Fibroblast of peridontal ligament (primary cell): ENCODE results near the gene WASF3.
A peak's percentile ranks its signal among the peaks of the same experiment; 100 is the strongest.

Experiments
- DNase-seq: peaks from one replicate; pipeline ENCODE4 v3.0.0-alpha.2; 2010; ENCODE audit errors: extremely low read depth

Gene WASF3

GRCh38 chr13:26680123-26680450, 122.6 kb downstream of the WASF3 start:
- DNase-seq: no peak

- DNase-seq: no peak
Observed at GRCh38 chr13:26680572-26680971, 123.1 kb downstream of the WASF3 start.

- no peak for DNase-seq
Observed at GRCh38 chr13:26681036-26681435, 123.6 kb downstream of the WASF3 start.

DNA sequence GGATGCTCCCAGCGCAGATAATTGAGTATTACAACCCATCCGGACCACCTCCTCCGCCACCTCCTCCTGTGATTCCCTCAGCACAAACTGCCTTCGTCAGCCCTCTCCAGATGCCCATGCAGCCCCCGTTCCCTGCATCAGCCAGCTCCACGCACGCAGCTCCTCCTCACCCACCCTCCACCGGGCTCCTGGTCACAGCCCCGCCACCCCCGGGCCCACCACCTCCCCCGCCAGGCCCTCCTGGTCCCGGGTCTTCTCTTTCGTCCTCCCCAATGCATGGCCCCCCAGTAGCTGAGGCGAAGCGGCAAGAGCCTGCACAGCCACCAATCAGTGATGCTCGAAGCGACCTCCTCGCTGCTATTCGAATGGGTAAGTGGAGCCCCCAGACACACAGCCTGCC, 125.1 kb downstream of the WASF3 start:
- DNase-seq: no peak

DNA sequence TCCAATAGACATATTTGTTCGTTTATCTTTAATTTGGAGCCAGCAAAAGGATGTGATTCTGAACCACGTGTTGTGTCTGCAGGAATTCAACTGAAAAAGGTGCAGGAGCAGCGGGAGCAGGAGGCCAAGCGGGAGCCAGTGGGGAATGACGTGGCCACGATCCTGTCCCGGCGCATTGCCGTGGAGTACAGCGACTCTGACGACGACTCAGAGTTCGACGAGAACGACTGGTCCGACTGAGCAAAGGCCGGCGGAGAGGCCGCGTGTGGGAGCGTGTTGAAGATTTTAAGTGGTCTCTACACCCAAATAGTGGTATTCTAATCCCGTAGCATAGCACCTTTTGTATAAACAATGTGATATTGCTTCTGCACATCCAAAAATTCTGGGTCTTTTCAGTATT, 128.1 kb downstream of the WASF3 start:
- DNase-seq: no peak

- no peak for DNase-seq
Observed at GRCh38 chr13:26686285-26686684, 128.8 kb downstream of the WASF3 start.

GRCh38 chr13:26688286-26688685, 130.8 kb downstream of the WASF3 start:
- no peak for DNase-seq

DNA sequence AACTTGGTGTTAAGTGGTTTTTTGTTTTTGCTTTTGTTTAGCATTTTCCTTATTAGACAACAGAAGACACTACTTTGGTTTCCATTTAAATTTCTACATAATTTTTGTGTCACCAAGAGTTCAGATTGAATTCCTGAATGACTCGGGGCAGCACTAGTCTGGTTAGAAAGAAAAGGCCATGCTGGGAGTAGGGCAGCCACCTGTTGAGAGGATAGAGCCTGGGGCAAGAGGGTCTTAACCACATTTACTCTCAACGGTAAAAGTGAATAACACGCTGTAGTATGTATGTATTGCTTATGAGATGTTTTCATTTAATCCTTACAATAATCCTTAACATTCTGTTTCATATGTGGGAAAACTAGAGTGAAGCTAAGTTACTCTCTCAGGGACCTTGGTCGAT, 131.5 kb downstream of the WASF3 start:
- DNase-seq: no peak

DNA sequence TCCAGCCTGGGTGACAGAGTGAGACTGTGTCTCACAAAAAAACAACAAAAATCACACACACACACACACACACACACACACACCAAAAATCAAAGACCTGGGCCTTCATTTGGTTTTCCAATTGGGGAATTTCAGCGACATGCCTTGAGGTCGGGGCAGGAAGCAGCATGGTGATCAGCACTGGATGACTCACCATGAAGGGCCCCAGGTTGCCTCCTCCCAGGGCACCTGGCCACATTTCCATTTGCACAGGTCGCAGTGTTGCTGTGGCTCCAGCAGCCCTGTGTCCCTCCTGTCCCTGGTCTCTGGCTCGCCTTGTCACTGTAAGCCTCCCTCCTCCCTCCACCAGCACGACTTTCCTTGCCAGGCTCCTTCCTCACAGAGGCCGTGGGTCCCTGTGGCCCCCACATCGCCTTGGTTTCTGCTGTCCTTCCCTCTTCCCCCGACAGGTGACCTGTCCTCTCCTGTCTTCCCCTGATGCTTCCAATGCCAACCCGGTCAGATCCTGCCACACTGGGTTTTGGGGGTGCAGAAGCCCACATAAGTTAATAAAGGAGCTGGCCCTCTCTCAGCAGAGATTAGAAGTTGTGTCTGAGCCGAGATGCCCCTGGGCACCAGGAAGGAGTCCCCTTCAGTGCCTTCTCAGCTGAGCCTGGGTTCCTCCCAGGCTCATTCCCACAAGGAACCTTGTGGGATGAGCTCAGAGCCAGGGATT, 136.4 kb downstream of the WASF3 start:
- DNase-seq: no peak

DNA sequence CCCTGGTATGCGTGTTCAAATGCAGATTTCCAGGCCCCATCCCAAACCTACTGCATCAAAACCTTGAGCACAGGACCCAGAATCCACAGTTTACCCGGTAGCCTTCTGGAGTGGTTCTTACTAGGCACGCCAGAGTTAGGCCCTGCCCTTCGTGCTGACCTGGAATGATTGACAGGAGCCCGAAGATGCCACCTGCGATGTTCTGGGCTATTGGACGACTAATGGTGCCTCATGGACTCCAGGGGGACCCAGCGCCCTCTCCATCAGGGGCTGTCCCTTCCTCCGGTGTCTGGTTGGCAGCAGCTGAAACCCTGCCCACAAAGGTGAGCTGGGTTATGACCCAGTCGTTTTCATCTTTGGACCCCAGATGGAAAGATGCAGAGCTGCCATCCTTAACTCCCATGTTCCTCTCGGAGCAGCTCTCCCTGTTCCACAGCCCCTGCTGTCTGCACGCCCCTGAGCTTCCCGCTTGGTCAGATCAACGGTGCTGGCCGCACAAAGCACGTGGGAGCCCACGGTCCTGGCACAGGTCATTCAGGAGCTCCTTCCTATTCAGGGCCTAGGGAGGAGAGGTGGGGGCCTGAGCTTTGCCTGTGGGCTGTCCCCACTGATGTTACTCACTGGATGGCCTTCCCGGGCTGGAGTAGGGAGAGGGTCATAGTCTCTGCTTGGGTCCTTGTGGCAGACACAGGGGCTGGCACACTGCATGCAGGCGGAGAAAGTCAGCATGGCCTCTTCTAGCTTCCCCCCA, 137.3 kb downstream of the WASF3 start:
- DNase-seq: no peak

GRCh38 chr13:26695360-26695705, 137.8 kb downstream of the WASF3 start:
- DNase-seq: no peak

DNA sequence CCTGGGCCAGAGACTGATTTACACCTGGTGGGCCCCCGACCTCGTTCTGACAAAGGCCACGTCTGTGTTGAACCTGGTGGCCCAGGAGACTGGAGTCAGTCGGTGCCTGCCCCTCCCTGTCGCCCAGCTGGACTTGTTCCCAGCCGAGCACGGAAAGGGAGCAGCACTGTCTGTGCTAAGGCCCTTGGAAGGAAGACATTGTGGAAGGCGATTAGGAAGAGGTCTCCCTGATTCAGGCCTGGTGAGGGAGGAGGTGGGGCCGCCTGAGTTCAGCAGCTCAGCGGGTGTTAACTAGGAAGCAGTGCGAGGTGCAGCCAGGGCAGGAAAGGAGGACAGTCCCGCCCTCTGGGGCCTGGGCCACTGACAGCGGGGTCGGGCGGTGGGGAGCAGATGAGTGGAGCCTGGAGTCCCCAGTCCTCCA, 138.4 kb downstream of the WASF3 start:
- DNase-seq: no peak

GRCh38 chr13:26697069-26697955, 139.8 kb downstream of the WASF3 start:
- no peak for DNase-seq

- peak; percentile 89 for DNase-seq
Observed at GRCh38 chr13:26698392-26699196, 141.1 kb downstream of the WASF3 start.

DNA sequence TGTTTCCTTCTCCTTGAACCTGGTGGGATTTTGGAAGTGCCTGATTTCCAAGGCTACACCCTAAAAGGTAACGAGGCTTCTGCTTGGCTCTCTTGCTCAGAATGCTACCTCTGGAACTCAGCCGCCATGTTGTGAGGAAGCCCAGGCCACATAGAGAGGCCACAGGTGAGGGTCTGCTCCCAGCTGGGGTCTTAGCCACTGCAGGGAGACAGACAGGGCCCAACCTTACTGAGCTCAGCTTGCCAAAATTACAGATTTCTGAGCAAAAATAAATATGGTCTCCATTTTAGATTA, 141.7 kb downstream of the WASF3 start:
- DNase-seq: no peak

- DNase-seq: no peak
Observed at GRCh38 chr13:26705536-26705935, 148.1 kb downstream of the WASF3 start.

- DNase-seq: no peak
Observed at GRCh38 chr13:26706381-26706780, 148.9 kb downstream of the WASF3 start.

DNA sequence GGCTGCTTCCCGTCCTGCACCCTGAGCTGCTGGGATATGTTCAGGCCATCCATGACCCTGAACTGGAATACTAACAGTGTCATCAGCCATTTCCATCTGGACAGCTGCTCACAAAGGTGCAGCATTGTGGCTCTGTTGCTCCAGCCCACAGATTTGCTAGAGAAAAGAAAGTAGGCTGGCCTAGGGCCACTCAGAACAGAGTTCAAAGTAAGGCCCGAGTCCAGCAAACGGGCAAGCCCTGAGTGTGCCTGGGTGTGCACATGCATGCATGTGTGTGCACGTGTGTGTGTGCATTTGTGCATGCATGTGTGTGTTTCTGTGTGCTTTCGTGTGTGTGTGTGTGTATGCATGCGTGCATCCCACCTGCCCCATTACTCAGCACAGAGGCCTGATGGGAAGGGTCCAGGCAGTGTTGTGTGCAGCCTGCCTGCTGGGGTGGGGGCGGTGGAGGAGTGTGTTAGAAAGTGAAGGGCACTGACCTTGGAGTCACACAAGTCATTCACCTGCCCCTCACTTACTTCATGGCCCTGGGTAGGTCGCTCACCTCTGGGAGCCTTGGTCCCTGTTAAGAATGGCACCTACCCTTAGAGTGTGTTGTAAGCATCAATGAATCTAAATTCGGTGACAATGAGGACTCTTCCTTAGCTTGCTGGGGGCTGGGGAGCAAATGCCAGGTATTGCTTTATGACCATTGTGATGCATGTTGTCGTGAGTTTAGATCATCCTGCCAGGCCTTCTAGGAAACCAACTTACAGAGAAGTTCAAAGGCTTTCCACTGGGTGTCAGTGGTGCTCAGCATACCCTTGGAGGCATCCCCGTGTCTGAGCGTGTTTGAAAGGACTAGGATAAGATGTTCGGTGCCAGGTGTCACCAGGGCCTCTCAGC, 149.9 kb downstream of the WASF3 start:
- DNase-seq: peak; percentile 50

DNA sequence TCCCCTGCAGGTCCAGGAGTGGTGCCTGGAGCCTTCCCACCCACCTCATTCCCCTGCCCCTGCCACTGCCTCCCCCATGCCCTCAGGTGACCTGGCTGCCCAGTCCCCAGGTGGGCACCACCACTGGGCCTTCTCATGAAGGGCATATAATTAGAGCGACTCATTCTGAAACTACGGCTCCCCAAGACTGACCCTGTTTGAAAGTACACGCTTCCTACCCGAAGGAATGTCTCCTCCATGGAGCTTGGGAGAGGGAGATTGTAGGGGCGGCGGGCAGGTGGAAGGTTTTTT, 150.5 kb downstream of the WASF3 start:
- no peak for DNase-seq

DNA sequence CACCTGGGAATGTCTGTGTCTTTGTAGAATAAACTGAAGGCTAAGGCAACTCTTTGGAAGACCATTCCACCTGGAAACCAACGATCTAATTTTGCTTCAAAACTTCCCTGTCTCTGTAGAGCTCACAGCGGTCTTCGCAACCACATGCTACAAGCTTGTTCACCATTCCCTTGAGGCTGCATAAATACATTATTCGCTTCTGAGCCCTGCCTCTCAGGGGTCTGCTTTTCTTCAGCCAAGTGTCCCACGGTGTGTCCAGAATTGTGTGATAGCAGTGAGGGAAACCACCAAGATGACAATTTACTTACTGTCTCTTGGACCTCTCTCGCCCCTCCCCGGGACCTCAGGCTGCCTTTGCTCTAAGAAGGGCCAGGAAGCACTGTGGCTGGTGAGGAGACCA, 152.0 kb downstream of the WASF3 start:
- DNase-seq: no peak

GRCh38 chr13:26710166-26710565, 152.7 kb downstream of the WASF3 start:
- no peak for DNase-seq
